CMK (cell line): ENCODE data around the gene COP1.
"Not testable (repeated sequence)": the region's sequence is repeated elsewhere in the genome, so short reads cannot be mapped to it uniquely, and the experiment has no call there.

Source experiments
- DNase-seq: peaks from one replicate; pipeline ENCODE4 v3.0.0-alpha.2; 2010; ENCODE audit warnings: low read depth

Gene COP1

DNA sequence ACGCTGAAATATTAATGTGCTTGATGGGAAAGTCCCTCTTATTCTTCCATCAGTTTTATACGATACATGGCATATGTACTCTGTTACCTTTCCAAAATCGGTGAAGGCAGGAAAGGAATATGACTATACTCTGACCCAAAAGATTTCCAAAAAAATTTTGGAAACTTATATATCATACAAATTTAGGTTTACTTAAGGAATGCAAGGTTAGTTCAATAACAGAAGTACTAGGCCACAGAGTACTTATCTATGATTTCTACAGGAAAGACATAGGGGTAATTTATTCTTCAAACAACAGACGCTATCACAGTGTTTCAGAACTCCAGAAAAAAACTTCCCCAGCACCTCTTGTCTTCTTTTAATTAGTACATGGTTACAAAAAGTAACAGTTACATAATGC, 84.8 kb downstream of the COP1 start:
- no peak for DNase-seq

DNA sequence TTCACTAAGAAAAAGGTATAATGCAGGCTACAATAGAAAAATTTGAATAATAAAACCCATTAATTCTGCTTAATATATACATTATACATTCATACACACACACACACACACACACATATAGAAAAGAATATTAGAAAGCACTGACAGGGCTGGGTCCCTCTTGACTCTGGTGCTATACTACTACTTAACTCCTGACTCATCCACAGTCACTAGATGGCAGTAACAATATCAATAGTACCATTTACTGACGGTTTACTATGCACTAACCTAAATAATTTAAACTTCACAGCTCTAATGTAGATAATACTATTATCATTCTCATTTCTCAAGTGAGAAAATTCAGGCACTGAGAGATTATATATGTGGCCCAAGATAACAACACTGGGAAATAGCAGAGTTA, 87.5 kb downstream of the COP1 start:
- no peak for DNase-seq

DNA sequence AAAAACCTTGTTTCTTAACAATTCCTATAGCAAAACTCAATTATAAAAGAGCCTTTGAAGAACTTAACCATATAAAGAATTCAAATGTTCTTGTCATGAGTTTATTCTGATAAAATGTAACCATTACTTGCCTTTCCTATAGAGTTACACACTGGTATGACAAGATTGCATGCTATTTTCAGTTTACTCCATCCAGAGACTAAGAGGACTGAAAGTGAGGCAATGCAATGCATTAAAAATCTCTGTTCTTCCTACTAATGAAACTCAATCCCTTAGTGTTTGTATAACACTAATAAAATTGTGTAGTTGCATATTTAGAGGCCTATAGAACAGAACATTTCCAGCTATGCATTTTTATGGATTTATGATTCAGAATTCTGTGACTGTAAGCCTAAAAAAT, 88.1 kb downstream of the COP1 start:
- DNase-seq, result no peak

DNA sequence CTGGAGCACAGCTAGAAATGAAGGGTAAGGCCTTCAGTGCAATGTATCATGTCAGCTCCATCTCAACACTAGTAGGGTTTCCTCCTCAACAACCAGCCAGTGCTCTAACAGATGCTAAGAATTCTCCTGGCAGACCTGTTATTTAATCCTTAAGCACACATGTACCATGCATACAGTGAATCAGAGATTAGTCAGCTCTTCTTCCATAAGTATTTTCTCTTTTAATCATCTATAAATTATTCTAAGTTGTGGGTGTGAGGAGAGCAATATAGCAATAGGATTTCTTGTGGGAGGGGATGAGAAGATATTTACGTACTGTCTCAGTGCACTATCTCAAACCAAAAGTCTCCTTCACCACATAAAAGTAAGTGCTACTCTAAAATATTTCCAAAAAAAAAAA, 95.3 kb downstream of the COP1 start:
- DNase-seq, result no peak

DNA sequence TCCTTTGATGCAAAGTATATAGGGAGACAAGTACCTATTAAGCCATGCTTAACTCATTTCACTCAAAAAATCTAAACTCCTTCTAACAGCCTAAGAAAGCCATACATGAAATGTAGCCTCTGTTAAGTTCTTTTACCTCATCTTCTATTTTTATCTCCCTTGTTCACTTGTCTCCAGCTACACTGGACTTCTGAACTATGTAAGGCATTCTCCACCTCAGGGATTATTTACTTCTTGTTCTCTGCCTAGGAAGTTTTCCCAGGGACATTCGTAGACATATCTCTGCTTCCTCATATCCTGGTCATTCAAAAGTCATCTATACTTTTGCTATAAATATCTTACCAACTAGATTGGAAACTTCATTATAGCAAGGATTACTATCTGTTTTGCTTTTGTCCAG, 96.9 kb downstream of the COP1 start:
- no peak for DNase-seq

DNA sequence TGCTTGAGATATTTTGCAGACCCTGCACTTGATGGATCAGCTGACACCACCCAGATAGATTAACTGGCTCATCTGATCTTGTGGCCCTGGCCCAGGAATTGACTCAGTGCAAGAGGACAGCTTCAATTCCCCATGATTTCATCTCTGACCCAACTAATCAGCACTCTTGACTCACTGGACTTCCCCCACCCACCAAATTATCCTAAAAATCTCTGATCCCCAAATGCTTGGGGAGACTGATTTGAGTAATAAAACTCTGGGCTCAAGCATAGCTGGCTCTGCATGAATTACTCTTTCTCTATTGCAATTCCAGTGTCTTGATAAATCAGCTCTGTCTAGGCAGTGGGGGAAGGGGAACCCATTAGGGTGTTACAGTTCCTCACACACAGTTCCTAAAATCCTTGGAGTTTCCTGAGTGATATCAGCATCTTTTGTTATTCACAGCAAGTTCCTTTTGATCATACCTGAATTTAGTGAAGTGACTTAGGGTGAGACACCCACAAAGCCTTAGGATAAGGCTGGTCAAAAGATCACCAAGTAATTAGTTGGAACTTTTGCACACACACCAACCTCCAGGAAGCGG, 104.2 kb downstream of the COP1 start:
- no peak for DNase-seq

DNA sequence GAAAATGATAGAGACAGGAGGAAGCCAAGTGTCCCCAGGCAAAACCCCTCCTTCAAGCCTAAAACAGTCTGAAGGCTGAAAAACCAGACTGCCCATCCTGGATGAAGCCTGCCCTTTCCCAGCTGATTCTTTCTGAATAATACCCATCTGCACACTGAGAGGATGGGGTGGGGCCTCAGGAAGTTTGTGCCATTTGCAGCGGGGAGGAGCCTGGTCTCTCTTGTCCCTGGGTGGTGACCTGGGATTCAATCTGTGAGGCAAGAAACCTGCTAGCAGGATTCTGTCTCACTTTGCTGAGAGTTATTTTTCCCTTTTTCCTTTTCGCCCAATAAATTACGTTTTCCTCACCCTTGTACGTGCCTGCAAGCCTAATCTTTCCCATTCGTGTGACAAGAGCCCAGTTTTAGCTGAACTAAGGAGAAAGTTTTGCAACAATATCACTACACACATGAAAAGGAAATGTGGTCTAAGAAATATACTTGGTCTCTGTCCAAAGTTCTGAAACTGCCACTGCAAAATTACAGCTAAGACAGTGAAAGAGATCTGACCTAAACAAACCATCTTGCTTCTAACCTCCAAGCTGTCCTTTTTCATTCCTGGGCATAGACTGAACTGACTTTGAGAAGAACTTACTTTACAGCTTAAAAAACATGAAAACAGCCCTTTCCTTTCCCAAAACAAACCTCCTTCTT, 105.0 kb downstream of the COP1 start:
- no peak for DNase-seq

DNA sequence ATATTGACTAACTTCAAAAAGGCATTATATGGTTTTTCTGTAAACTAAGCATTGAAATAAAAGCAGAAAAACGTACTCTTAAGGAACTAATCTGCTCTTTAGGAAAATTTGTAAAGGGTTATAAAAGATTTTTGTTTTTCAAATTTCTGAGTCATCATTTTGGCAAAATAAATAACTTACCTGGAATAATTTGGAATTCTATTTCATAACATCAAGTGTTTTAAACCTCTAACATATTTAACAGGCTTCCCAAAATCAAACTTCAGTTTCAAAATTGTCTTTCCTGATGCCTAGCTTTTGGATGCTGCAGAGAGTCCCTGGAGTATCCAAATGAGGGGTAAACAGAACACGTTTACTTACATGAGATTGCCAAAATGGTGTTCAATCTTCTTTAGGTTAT, 108.5 kb downstream of the COP1 start:
- no peak for DNase-seq

DNA sequence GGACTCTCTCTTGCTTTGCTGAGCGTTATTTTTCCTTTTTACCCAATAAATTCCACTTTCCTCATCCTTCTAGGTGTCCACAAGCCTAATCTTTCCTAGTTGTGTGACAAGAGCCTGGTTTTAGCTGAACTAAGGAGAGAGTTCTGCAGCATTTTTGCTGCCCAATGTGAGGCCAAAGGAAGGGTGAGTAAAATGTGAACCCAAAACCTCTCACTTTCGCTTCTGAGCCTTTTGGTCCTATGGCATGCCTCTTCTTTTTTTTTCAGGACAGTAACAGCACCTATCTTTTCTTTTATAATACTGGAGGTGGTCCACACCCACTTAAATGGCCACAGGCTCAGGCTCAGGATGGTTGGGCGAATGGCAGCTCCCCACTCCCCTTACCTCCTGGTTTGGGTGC, 111.1 kb downstream of the COP1 start:
- DNase-seq, result no peak

DNA sequence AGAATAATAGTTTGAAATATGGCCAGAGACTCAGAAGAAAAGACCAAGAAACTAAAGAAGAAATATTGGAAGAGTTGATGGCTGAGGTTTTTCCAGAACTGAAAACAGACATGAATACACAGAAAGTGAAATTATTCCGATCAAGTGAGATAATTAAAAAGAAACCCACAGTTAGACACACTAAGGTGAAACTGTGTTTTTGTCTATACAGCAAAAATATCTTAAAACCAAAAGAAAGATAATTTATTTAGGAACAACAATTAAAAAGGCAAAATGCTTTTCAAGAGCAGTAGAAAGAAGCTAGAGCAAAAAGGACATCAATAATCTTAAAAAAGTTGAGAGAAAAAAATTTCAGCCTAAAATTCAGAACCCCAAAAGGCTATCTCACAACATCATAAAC, 116.3 kb downstream of the COP1 start:
- no peak for DNase-seq

DNA sequence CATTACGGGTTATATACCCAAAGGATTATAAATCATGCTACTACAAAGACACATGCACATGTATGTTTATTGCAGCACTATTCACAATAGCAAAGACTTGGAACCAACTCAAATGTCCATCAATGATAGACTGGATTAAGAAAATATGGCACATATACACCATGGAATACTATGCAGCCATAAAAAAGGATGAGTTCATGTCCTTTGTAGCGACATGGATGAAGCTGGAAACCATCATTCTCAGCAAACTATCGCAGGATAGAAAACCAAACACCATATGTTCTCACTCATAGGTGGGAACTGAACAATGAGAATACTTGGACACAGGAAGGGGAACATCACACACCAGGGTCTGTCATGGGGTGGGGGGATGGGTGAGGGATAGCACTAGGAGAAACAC, 119.3 kb downstream of the COP1 start:
- not testable (repeated sequence) for DNase-seq

DNA sequence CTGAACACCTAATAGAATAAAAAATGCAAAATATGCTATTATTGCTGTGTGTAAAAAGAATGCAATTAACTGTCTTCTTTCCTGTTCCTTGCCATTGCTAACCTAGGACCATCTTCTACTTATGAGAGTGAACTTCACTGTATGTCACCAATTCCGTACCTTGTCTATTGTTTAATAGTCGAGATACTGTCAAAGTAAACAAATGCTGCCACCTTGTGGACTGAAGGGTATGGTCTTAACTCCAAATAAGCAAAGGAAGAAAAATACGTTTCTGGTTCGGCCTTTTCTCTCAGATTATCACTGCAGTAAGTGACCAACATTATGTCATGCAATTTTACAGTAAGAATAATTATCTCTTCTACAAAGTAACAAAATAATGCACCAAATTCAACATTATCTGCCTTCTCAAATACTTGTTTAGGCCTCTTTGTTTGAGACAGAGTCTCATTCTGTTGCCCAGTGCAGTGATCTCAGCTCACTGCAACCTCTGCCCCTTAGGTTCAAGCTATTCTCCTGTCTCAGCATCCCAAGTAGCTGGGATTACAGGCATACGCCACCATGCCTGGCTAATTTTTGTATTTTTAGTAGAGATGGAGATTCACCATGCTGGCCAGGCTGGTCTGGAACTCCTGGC, 133.4 kb downstream of the COP1 start:
- DNase-seq, result peak; percentile 48

DNA sequence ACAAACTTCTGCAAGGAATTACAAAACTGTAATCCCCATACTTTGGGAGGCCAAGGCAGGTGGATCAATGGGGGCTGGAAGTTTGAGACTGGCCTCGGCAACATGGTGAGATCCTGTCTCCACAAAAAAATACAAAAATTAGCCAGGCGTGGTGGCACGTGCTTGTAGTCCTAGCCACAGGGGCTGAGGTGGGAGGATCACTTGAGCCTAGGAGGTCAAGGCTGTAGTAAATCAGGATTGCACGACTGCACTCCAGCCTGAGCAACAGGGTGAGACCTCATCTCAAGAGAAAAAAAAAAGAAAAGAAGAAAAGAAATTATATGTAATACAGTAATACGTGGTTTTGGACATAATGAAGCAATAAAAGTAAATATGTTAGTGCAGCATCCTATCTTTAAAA, 138.2 kb downstream of the COP1 start:
- no peak for DNase-seq

DNA sequence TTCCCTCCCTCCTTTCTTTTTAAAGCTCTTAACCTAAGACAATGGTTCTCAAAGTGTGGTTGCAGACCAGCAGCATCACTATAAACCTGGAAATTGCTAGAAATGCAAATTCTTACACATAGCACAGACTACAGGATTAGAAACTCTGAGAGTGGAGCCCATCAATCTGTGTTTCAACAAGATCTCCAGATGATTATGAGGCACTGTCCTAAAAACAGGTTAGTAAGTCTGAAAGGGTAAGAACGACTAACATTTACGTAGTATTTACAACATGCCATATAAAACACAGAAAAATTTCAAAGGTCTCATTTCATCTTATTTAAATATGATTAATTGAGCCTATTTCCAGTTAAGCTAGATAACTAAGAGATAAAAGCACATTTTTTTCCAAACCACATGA, 138.8 kb downstream of the COP1 start:
- DNase-seq, result no peak

DNA sequence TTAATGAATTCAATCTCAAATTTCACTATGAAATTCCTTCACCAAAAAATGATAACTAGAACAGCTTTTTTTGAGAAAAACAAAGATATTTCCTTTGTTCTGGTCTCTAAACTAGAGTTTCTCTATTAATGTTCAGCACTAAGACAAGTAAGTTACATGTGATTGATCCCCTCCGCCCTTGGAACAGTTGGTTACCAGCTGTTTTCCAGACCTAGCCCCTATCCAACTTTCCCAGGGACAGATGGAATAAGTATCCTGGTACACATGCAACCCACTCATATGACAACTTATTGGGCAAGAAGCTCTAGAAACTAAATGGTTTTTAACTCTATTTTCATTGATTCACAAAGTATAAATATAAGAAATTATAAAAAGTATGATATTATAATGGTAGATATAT, 140.4 kb downstream of the COP1 start:
- no peak for DNase-seq

DNA sequence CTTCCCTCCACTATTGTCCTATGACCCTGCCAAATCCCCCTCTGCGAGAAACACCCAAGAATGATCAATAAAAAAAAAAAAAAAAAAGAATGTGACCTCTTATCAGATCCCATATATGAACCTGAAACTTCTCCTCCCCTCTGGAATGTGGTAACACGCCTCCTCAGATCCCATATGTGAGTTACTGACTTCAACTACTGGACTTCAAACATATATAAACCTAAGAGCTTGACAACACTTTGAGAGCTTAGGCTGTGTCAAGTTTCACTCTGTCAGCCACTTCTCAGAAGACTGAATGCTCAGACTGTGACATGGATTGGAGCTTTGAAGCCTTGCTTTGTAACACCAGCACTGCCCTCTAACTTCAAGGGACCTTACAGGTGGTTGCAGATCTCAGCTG, 148.4 kb downstream of the COP1 start:
- DNase-seq, result no peak

DNA sequence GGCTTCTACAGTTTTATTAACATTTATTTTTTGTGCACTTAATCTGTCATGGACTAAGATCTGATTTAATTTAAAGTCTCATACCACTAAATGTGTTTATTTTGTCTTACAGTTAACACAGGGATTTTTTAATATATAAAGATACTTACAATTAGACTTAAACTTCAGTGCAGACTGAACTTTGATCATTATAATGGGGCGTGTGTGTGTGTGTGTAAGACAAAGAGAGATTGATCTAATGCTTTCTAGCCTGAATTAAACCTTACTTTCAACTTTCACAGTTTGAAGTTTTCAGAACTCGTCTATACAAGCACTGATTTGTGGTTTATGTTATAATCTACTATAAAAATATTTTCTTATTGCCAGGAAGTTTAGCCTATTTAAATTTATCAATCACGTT, 150.8 kb downstream of the COP1 start:
- no peak for DNase-seq

DNA sequence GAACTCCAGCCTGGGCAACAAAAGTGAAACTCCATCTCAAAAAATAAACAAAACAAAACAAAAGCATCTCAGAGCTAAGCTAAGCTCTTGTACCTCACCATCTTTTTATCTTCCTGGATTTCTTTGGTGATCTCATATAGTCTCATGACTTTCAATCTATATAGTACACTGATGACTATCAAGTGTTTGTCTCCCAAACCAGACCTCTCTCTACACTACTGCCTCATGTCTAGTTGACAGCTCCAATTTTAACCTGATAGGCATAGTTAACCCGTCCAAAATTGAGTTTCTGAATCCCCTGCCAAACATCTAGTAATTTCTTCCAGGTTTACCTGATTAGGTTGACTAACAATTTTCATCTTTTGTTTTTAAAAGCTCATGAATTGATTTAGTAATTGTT, 151.7 kb downstream of the COP1 start:
- no peak for DNase-seq

DNA sequence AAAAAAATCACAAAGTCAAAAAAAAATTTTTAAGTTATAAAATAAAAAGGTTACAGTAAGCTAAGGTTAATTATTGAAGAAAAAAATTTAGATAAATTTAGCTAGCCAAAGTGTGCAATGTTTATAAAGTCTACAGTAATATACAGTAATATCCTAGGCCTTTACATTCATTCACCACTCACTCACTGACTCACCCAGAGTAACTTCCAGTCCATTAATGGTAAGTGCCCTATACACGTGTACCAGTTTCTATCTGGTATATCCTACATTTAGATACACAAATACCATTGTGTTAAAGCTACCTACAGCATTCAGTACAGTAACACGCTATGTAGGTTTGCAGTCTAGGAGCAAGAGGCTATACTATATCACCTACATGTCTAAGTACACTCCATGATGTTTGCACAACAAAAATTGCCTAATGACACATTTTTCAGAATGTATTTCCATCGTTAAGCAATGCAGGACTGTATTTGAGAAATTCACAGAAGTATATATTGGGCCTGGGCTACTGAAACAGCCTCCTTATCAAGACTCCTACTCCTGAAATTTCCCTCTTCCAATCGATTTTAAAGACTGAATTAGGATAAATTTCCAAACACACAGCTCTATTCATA, 155.1 kb downstream of the COP1 start:
- no peak for DNase-seq

DNA sequence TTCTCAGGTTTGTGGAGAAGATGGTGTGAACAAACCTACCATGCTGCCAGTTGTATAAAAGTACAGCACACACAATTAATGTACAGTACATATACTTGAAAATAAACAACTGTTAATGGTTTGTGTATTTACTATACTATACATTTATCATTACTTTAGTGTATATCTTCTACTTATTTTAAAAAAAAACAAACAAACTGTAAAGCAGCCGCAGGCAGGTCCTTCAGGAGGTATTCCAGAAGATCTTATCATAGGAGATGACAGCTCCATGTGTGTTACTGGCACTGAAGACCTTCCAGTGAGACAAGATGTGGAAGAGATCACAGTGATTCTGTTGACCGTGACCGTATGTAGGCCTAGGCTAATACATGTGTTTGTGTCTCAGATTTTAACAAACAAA, 155.7 kb downstream of the COP1 start:
- no peak for DNase-seq

DNA sequence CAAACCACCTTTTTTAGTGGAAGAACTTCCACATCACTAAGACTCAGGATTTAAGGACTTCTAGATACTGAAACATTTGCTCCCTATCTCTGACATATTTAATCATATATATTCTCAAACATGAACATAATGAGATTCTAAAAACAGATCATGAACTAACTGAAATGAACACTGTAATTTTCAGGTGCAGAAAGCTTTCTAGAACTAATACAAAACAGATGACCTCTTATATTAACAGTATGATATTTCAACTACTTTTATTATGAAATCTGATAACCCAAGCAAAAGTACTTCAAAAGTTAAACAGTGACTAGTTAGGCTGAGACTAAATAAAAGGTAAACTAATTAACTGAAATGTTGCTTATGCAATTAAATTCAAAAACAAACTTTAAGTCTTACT, 157.5 kb downstream of the COP1 start:
- DNase-seq, result no peak

DNA sequence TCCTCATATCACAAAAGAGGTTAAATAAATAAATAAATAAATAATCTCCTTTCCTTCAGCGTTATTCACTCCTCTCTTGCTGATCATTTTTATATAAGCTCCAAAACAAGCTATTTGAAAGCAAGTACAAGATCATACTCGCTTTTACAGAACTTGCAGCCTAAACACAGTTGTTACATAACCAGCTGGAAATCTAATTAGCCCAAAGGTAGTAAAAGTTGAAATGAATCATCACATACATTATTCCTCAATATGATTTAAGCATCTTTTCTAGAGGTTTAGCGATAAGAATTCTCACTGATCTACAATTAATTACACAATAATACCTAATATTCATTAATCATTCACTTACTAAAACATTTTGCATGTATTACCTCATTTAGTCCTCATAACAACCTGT, 160.2 kb downstream of the COP1 start:
- DNase-seq, result no peak

DNA sequence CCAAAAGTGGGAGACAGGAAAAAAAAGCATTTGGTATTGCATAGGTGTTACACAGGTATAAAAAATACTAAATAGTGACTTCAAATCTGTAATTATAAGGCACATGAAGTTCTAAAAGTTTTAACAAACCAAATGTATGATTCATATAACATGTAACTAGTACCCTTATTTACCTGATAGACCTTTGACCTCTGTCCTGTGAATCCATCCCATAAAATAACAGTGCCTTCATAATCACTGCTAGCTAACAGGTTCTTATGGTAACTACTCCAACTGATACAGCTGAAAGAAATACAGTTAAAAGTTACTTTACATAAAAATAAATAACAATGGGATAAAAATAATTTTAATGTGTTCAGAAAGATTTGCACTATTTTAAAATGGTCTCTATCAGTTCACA, 163.5 kb downstream of the COP1 start:
- no peak for DNase-seq

DNA sequence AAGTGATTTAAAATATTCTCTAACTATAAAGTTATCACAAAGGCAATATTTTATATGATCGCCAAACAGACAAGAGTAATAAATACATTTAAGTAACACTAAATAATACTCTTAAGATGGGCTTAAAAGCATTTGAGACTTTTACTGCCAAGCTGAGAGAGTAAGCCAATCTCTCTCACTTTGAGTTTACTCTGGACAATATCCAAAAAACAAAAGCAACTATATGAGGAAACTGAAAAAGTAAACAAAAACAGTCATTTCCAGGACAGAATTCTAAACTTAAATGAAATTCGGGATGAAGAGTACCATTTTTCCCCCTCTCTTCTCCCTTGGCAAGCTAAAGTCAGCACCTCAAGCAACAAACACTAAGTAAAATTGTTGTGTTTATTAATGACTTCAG, 173.2 kb downstream of the COP1 start:
- DNase-seq, result no peak
